ENCODE results near the gene ACTN4. TPM values are rescaled to one million over a fixed set of nuclear protein-coding genes. Genes with fewer than 3 reads are reported as not detected.
A peak's percentile ranks its signal among the peaks of the same experiment; 100 is the strongest.

The ACTN4 gene
- total RNA-seq, 1 donor from 2014 or later = 127 TPM

DNA sequence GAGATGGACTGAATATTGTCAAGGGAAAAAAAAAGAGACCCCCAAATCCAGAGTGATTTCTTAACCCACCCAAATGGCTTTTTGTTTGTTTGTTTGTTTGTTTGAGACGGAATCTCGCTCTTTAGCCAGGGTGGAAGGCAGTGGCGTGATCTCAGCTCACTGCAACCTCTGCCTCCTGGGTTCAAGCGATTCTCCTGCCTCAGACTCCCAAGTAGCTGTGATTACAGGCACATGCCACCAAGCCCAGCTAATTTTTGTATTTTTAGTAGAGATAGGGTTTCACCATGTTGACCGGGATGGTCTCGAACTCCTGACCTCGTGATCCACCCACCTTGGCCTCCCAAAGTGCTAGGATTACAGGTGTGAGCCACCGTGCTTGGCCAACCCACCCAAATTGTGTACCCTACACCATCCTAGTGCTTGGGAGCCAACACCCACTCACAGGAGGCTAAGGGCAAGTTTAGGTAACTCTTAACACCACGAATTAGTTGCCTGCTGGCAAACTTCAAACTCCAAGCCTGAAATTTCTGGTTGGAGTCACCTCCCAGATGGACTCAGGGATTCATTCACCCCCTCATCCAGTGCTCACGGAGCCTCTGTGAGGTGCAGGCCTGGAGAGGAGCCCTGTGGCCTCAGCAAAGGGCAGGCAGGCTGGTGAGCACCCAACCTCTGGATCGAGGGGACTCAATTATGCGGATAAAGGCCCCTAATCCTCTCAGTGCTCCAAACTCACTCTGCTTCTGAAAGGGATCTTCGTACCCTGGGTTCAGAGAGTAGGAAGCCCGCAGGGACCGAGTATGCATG is 37.6 kb downstream of the ACTN4 start:
- peaks cover 3% of the 10 kb centered on the region for H3K9me3 Mint-ChIP-seq
- Histone ChIP-seq H4K20me1 (ENCODE audit: low read depth) (peaks cover 75% of the 10 kb centered on the region), H3K79me2 (ENCODE audit: low read depth) (peaks cover 94% of the 10 kb centered on the region), H3K9ac (no peak overlapping the region), H3K4me2 (peak overlapping the region; percentile 56), H3K4me1 (peaks cover 33% of the 10 kb centered on the region), H3K27ac (peak overlapping the region; percentile 30), H3K36me3 (no peaks in the 10 kb centered on the region), H3F3A (ENCODE audit: low read depth) (peaks cover 36% of the 10 kb centered on the region), H3K27me3 (no peaks in the 10 kb centered on the region), H3K4me3 (peak overlapping the region; percentile 1), H2AFZ (replicated peaks) (no peak overlapping the region), H3K9me3 (ENCODE audit: low read depth) (no peaks in the 10 kb centered on the region)
- peaks cover 46% of the 10 kb centered on the region for H3K4me1 Mint-ChIP-seq
- peaks cover 28% of the 10 kb centered on the region for H3K36me3 Mint-ChIP-seq
- TF ChIP-seq EZH2phosphoT487 (IDR thresholded peaks at IDR 0.05) (no peak), CTCF (IDR thresholded peaks at IDR 0.05) (no peak), EZH2 (IDR thresholded peaks at IDR 0.05) (no peak)
- peak; percentile 21 for DNase-seq (ENCODE audit: low spot score)
- H3K27me3 Mint-ChIP-seq (ENCODE audit: insufficient read depth, low read depth) = peaks cover 2% of the 10 kb centered on the region
- H3K27ac Mint-ChIP-seq = peak overlapping the region; percentile 12
- peak overlapping the region; percentile 41 for H3K4me3 Mint-ChIP-seq

DNA sequence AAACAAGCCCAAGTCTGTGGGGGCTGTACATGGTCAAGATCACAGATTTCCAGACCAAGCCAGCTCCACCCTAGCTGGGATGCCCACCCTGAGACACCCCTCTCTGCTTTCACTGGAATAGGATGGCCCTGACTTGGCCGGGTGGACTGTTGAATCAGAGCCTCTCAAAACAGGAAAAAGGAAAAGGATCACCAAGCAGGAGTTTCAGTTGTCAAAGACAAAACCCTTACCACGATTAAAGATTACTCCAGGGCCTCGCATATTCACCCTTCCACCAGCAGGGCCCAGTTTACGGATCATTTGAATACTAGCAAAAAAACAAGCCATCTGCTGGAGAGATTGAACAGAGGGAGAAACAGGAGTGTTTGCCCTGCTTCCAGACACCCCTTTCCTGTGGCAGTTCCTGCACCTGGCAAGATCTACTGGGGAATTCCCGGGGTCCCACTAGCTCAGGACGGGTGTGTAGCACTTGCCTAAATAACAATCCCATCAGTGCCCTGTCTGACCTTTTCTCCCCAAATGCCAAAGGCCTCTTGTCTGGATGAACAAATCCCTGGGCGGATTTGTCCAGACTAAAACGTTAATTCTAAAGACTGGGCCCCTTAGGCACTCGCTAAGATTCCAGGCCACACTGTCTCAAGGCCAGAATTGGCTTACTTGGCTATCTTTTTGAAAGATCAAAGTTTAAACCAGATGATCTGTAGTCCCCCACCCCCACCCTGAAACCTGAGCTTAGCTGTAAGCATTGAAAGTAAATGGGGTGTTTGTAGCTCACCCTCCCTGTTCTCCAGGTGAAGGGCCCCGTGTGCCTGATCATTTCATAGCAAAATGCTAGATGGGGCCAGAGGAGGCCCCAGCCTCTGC is 38.4 kb downstream of the ACTN4 start:
- Mint-ChIP-seq H3K4me1 (peaks cover 50% of the 10 kb centered on the region), H3K9me3 (peaks cover 4% of the 10 kb centered on the region), H3K27me3 (ENCODE audit: insufficient read depth, low read depth) (peaks cover 2% of the 10 kb centered on the region), H3K36me3 (peaks cover 25% of the 10 kb centered on the region), H3K4me3 (peak overlapping the region; percentile 41), H3K27ac (peak overlapping the region; percentile 57)
- Histone ChIP-seq H3F3A (ENCODE audit: low read depth) (peaks cover 36% of the 10 kb centered on the region), H4K20me1 (ENCODE audit: low read depth) (peaks cover 80% of the 10 kb centered on the region), H3K4me2 (peak overlapping the region; percentile 56), H3K27me3 (no peaks in the 10 kb centered on the region), H3K4me1 (peaks cover 33% of the 10 kb centered on the region), H3K9ac (no peak overlapping the region), H3K36me3 (no peaks in the 10 kb centered on the region), H3K79me2 (ENCODE audit: low read depth) (peaks cover 96% of the 10 kb centered on the region), H3K9me3 (ENCODE audit: low read depth) (no peaks in the 10 kb centered on the region), H2AFZ (replicated peaks) (no peak overlapping the region), H3K4me3 (peak overlapping the region; percentile 1), H3K27ac (peak overlapping the region; percentile 30)
- TF ChIP-seq EZH2 (IDR thresholded peaks at IDR 0.05) = no peak
- TF ChIP-seq CTCF (IDR thresholded peaks at IDR 0.05) = peak; percentile 40
- TF ChIP-seq EZH2phosphoT487 (IDR thresholded peaks at IDR 0.05) = peak; percentile 37
- DNase-seq (ENCODE audit: low spot score) = peak; percentile 80

DNA sequence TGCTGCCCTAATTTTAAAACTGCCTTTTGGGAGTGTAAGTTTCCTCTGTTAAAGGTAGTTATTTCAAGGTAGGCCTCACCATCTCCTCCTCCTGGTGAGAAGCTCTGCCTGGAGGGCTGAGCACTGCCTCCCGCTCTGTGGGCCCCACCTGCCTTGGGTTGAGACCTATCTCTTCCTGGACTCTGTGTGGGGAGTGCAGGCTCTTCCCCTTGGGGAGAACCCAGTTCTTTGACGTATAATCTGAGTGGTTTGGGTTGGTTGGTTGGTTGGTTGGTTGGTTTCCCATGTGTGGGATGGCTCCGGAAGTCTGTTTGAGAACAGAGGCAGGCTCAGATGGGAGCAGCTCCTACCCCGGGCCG is 39.1 kb downstream of the ACTN4 start:
- H3K4me1 Mint-ChIP-seq = peaks cover 50% of the 10 kb centered on the region
- no peak overlapping the region for H3K4me3 ChIP-seq
- H3K9ac ChIP-seq = no peak overlapping the region

More for the DNA sequence above, 39.1 kb downstream of the ACTN4 start:
- no peak for TF ChIP-seq CTCF (IDR thresholded peaks at IDR 0.05)
- no peak for TF ChIP-seq EZH2 (IDR thresholded peaks at IDR 0.05)
- TF ChIP-seq EZH2phosphoT487 (IDR thresholded peaks at IDR 0.05) = no peak
- no peak for DNase-seq (ENCODE audit: low spot score)
- H3K27ac ChIP-seq = no peak overlapping the region
- H3K36me3 Mint-ChIP-seq = peaks cover 22% of the 10 kb centered on the region
- H3K27ac Mint-ChIP-seq = no peak overlapping the region
- H3K4me3 Mint-ChIP-seq = peak overlapping the region; percentile 30
- H3K9me3 ChIP-seq (ENCODE audit: low read depth) = no peaks in the 10 kb centered on the region
- H3K27me3 ChIP-seq = no peaks in the 10 kb centered on the region
- H3K4me2 ChIP-seq = peak overlapping the region; percentile 56
- peaks cover 36% of the 10 kb centered on the region for H3K4me1 ChIP-seq
- peaks cover 39% of the 10 kb centered on the region for H3F3A ChIP-seq (ENCODE audit: low read depth)
- peaks cover 83% of the 10 kb centered on the region for H4K20me1 ChIP-seq (ENCODE audit: low read depth)
- no peak overlapping the region for H2AFZ ChIP-seq (replicated peaks)
- peaks cover 2% of the 10 kb centered on the region for H3K27me3 Mint-ChIP-seq (ENCODE audit: insufficient read depth, low read depth)
- H3K36me3 ChIP-seq = no peaks in the 10 kb centered on the region
- H3K9me3 Mint-ChIP-seq = peaks cover 4% of the 10 kb centered on the region
- peaks cover 98% of the 10 kb centered on the region for H3K79me2 ChIP-seq (ENCODE audit: low read depth)

Measured in neural progenitor cell (in vitro differentiated cells).